NB4 (cell line): ENCODE data around the gene UGT1A3.

Experiments used
- POLR2A ChIP-seq: IDR thresholded peaks from 2 replicates; pipeline ENCODE4 v1.6.1; 2011; ENCODE audit warnings: mild to moderate bottlenecking; ENCODE audit not compliant: insufficient read length; ENCODE audit errors: extremely low read depth
- TF ChIP-seq, protein P1 (sequence below): IDR thresholded peaks from one replicate; pipeline ENCODE4 v1.5.1; 2012; ENCODE audit warnings: low read depth, low read length
- TF ChIP-seq, protein P2 (sequence below): IDR thresholded peaks from 2 replicates; pipeline ENCODE4 v1.6.1; 2011; ENCODE audit warnings: low read depth, low read length

GRCh38 chr2:233699424-233700027, 29.3 kb upstream of the UGT1A3 start:
- no peak for TF ChIP-seq POLR2A
- TF ChIP-seq, protein P1, sequence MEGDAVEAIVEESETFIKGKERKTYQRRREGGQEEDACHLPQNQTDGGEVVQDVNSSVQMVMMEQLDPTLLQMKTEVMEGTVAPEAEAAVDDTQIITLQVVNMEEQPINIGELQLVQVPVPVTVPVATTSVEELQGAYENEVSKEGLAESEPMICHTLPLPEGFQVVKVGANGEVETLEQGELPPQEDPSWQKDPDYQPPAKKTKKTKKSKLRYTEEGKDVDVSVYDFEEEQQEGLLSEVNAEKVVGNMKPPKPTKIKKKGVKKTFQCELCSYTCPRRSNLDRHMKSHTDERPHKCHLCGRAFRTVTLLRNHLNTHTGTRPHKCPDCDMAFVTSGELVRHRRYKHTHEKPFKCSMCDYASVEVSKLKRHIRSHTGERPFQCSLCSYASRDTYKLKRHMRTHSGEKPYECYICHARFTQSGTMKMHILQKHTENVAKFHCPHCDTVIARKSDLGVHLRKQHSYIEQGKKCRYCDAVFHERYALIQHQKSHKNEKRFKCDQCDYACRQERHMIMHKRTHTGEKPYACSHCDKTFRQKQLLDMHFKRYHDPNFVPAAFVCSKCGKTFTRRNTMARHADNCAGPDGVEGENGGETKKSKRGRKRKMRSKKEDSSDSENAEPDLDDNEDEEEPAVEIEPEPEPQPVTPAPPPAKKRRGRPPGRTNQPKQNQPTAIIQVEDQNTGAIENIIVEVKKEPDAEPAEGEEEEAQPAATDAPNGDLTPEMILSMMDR: no peak
- TF ChIP-seq, protein P2, sequence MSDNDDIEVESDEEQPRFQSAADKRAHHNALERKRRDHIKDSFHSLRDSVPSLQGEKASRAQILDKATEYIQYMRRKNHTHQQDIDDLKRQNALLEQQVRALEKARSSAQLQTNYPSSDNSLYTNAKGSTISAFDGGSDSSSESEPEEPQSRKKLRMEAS: no peak
